Endometrial microvascular endothelial cells (primary cell): Measurements from ENCODE around the gene PTP4A2. TPM values are rescaled to one million over a fixed set of nuclear protein-coding genes. Genes with fewer than 3 reads are reported as not detected.
"Not testable (repeated sequence)": the region's sequence is repeated elsewhere in the genome, so short reads cannot be mapped to it uniquely, and the experiment has no call there.

ENCODE experiments used
- in situ Hi-C: cut with HindIII; loops from 2 replicates; pipeline ENCODE4 v1.10.0; 2017; ENCODE audit warnings: low sequenced_read_pairs, low pct_unique_long_range_greater_than_20kb; ENCODE audit errors: inconsistent ontology term
- total RNA-seq: library from RNA; depleted of rRNA; stranded (reverse); fragments of >200 nt; gene quantifications from one replicate; pipeline ENCODE4 v1.2.3, GENCODE V29; 2015; ENCODE audit errors: inconsistent ontology term

PTP4A2 gene
- total RNA-seq, 1 donor from 2014 or later = 293 TPM

DNA sequence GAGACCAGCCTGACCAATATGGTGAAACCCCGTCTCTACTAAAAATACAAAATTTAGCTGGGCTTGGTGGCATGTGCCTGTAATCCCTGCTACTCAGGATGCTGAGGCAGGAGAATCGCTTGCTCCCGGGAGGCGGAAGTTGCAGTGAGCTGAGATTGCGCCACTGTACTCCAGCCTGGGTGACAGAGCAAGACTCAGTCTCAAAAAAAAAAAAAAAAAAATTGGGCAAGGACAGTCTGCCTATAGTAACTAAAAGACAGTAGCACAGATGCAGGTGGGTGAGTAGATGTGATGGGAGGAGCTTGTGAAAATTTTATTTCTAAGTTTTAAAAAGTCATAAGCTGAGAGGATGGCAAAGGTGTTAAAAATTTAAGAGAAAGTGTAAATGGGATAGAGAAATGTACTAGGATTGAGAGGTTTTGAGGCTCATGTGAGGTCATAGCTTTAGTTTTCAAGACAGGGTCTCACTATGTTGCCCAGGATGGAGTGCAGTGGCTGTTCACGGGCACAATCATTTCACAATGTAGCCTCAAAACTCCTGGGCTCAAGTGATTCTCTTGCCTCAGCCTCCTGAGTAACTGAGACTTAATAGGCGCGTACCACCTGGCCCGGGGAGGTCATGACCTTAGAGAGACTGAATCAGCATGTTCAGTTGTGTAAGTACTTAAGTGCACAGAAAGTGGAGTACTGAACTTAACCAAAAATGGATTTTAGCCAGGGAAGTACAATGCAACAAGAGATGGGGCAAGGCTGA is 33.7 kb downstream of the PTP4A2 start:
- in situ Hi-C loops = no loop called here

- in situ Hi-C loops = no loop called here
Observed at GRCh38 chr1:31902510-31902860, 35.7 kb downstream of the PTP4A2 start.

DNA sequence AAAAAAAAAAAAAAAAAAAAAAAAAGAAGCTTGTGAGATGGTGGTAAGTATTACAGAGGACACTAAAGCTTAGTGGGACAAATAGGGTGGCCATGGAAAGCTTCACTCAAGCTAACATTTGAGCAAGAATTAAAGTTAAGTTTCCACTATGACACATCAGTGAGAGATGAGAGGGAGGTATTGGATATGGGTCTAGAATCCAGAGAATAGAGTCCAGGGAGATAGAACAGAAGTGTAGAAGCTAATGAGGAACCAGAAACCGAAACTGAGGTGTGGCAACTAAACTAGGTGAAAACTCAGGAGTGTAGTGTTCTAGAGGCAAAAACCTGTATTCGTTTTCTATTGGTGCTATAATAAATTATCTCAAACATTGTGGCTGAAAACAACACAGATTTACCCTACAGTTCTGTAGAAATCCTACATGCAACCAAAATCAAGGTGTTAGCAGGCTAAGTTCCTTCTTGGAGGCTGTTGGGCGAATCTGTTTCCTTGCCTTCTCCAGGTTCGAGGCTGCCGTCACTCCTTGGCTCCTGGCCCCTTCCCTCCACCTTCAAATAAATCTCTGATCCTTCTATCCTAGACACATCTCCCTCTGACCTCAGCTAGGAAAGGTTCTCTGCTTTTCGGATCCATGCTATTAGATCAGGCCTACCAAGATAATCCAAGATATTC is 36.2 kb downstream of the PTP4A2 start:
- in situ Hi-C loops = no loop called here

- in situ Hi-C loops = no loop called here
Observed at GRCh38 chr1:31900790-31901189, 37.4 kb downstream of the PTP4A2 start.

DNA sequence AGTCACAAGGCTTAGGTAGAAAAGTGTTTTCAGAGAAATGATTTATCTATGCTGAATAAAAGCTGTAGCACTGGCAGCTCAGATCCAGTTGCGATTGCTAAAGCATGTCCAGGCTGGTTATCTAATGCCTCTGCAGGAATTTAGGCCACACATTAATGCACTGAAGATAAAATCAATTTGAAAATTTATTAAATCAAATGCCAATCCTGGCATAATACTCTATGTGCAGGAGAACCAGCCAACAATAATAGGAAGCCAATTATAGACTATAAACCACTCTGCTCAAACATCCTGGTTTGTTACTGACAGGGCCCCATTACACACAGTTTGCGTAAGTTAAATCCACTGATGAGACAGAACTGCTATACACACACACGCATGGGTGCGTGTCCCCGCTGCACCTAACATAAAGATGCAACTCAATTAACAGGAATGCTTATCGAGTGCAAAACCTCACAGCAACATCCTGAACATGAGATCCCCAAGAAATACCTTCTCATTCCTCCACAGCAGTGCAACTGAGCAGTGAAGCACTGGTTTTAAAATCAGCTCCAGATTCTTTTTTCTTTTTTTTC is 40.6 kb downstream of the PTP4A2 start:
- in situ Hi-C loops = no loop called here

GRCh38 chr1:31895474-31896198 is 42.5 kb downstream of the PTP4A2 start:
- in situ Hi-C loops = not testable (repeated sequence)

DNA sequence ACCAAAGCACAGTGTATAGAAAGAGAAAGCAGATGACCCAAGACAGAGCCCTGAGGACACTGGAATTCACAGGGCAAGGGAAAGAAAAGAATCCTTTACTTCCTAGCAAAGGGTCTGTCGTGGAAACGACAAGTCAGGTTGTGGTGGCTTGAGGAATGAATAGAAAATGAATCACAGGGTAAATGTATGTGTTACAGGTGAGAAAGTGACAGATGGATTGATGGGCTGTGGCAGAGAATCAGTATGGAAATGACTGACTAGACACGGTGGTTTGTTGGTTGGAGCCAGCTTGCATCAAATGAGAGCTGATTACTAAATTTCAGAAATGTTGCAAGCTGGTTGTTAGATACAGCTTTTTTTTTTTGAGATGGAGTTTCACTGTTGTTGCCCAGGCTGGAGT is 46.9 kb downstream of the PTP4A2 start:
- in situ Hi-C loops = no loop called here

DNA sequence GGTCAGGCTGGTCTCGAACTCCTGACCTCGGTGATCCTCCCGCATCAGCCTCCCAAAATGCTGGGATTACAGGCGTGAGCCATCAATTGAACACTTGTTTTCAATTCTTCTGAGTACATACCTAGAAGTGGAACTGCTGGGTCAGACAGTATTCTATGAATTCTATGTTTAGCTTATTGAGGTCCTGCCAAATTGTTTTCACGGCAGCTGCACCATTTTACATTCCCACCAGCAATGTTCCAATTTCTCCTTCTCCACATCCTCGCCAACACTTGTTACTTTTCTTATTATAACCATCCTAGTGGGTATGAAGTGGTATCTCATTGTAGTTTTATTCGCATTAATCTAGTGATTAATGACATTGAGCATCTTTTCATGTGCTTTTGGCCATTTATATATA is 49.9 kb downstream of the PTP4A2 start:
- in situ Hi-C loops = no loop called here

DNA sequence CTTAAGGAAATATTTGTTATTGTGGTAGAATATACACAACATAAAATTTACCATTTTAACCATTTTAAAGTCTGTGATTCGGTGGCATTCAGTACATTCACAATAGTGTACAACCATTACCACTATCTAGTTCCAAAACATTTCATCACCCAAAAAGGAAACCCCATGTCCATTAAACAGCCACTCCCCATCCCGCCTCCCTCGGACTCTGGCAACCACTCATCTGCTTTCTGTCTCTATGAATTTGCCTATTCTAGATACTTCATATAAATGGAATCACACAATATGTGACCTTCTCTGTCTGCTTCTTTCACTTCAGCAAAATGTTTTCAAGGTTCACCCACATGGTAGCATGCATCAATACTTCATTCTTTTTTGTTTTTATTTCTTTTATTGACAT is 51.3 kb downstream of the PTP4A2 start:
- in situ Hi-C loops = no loop called here

DNA sequence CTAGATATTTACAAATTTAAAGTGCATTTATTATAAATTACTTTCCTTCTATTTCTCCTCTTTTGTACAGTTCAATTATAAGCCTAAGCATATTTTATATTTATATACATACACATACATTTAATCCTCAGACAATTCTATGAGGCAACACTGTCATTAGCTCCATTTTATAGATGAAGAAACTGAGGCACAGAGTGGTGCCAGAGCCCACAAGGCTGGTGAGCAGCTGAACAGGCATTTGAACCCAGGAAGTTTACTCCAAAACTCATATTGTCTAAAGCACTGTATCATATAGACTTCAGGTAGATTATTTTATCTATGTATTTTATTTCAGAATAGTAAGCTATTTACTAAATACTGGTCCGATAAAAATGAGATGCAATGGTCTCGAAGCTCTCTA is 52.3 kb downstream of the PTP4A2 start:
- in situ Hi-C loops = no loop called here

- in situ Hi-C loops = no loop called here
Observed at GRCh38 chr1:31883357-31883942, 54.7 kb downstream of the PTP4A2 start.

DNA sequence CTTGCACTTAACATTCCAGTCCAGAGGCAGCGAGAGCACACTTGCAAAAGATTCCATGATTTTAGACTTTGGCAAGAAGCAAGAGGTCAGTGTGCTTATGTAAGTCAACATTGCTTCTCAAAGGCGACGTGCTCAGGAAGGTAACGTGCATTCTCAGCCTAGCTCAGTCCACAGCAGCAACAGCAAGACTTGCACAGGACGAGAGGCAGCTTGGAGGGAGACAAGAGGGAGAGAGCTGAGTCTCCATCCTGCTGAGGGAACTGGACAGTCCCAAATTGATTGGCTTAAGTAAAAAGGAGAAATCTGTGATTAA is 56.5 kb downstream of the PTP4A2 start:
- in situ Hi-C loops = no loop called here

- in situ Hi-C loops = no loop called here
Observed at GRCh38 chr1:31880957-31881687, 57.0 kb downstream of the PTP4A2 start.

DNA sequence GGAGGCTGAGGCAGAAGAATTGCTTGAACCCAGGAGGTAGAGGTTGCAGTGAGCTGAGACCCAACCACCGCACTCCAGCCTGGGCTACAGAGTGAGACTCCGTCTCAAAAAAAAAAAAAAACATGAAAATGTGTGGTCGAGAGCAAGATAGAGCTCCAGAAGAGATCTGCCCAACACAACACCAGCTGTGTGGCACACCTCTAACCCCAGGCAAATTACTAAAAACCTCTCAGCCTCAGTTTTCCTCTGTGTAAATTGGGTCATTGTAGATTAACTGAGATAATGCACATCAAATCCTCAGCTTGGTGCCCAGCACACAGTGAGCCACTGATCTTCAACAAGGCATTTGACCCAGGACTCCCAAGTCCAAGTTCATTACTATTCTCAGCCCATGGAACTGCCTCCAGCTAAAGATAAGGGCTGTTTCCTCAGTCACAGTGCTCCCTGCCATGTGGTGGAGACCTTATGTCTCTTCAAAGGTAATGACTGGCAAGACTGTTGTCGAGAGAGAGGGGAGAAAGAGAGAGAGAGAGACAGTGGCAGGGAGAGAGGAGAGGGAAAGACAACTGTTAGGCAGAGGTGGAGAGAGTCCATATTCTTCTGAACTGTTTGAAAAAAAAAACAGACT is 58.1 kb downstream of the PTP4A2 start:
- in situ Hi-C loops = no loop called here

DNA sequence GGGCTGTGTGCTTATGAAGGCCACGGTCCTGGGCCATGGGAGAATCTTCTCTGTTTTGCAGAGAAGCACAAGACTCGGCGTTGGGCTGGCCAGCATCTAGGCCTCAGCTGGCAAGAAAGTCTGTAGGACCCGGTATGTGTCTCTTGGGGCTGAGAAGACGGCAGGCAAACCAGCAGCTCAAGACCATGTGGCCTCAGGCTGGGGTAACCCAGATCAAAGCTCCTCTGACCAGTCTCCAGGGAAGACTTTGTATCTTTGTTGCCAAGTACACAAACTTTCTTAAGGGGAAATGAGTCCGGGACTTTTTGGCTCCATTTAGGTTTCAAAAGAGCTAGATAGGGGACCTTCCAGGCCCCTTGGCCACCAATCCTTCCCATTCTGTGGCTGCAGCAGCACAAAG is 60.1 kb downstream of the PTP4A2 start:
- in situ Hi-C loops = no loop called here

- in situ Hi-C loops = no loop called here
Observed at GRCh38 chr1:31877544-31877943, 60.6 kb downstream of the PTP4A2 start.

- in situ Hi-C loops = no loop called here
Observed at GRCh38 chr1:31875636-31876236, 62.4 kb downstream of the PTP4A2 start.

DNA sequence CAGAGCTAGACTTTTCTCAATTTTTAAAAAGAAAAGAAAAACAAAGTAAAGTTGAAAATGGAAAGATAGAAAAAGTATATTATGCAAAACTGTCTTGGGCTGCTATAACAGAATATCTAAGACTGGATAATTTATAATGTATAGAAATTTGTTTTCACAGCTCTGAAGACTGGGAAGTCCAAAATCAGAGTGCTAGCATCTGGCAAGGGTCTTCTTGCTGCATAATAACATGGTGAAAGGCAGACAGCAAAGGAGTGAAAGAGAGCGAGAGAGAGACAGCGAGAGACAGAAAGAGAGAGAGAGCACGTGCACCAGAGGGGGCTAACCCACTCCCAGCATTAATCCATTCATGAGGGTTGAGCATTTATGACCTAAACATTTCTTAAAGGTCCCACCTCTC is 63.2 kb downstream of the PTP4A2 start:
- in situ Hi-C loops = no loop called here
